K562 (cell line): ENCODE measurements around the gene CPN2. TPM values are rescaled to one million over a fixed set of nuclear protein-coding genes. Genes with fewer than 3 reads are reported as not detected.

Experiments
- DACH1 ChIP-seq: fragments of 450-650 bp; IDR thresholded peaks from 2 replicates; pipeline ENCODE4 v1.6.1; 2018; ENCODE audit not compliant: partially characterized antibody
- HSF4 ChIP-seq: fragments of 250-450 bp; sonication (Bioruptor Pico); IDR thresholded peaks from 2 replicates; pipeline ENCODE4 v2.1.2; 2022; ENCODE audit warnings: mild to moderate bottlenecking, moderate library complexity, borderline replicate concordance
- MYC ChIP-seq, 2 experiments: fragments of 250-450 bp in 1 of 2; sonication (Bioruptor Pico) in 1 of 2; IDR thresholded peaks; 2 replicates each; pipeline versions ENCODE4 v1.5.1 to v1.6.1; 2012 to 2021; ENCODE audit warnings: low read depth in 2 of 2, borderline replicate concordance in 1 of 2, improper control_type of control experiment in 1 of 2, low read length in 1 of 2, mild to moderate bottlenecking in 1 of 2, moderate library complexity in 1 of 2
- PHF8 ChIP-seq: fragments of 200-600 bp; sonication (generic); IDR thresholded peaks from 2 replicates; pipeline ENCODE4 v1.6.1; 2012; ENCODE audit warnings: mixed run types, mild to moderate bottlenecking, inconsistent platforms, low read length, moderate library complexity, borderline replicate concordance
- ZNF175 ChIP-seq: fragments of 200-800 bp; sonication (Bioruptor generic); IDR thresholded peaks from 2 replicates; pipeline ENCODE4 v1.6.1; 2016; ENCODE audit warnings: low read depth, mild to moderate bottlenecking, missing genetic modification characterization, missing compliant biosample characterization
- ZNF217 ChIP-seq: sonication (generic); formaldehyde crosslinking; IDR thresholded peaks from 2 replicates; pipeline ENCODE4 v1.8.0; 2022; ENCODE audit warnings: mild to moderate bottlenecking, missing genetic modification reagents
- ZNF280B ChIP-seq: fragments of 250-450 bp; sonication (Bioruptor Pico); IDR thresholded peaks from 2 replicates; pipeline ENCODE4 v1.5.1; 2021; ENCODE audit warnings: mild to moderate bottlenecking
- ZNF592 ChIP-seq: fragments of 450-650 bp; IDR thresholded peaks from 2 replicates; pipeline ENCODE4 v1.6.1; 2017; ENCODE audit warnings: antibody characterized with exemption, mild to moderate bottlenecking
- polyA plus RNA-seq, 8 experiments: library from polyadenylated mRNA; depleted of rRNA in 4 of 8; stranded (reverse) in 5 of 8; unstranded in 3 of 8; fragments of >200 nt; fragmentation: Nextera tagmentation in 2 of 8; fragmentation: Illumina TruSeq in 1 of 8; extraction: Ambion mirVana in 2 of 8; extraction: Trizol in 1 of 8; gene quantifications; 2 replicates each; pipeline versions ENCODE4 v1.2.1 to v1.2.3, GENCODE V29; 2011 to 2014; ENCODE audit warnings: inconsistent platforms in 1 of 8, missing spikeins in 1 of 8
- total RNA-seq, 7 experiments: library from RNA; depleted of rRNA in 6 of 7; stranded (reverse); fragments of >200 nt in 6 of 7; fragmentation: Illumina TruSeq in 2 of 7; extraction: Trizol in 2 of 7; gene quantifications; 2 replicates each; pipeline versions ENCODE4 v1.2.1 to v1.2.3, GENCODE V29; 2011 to 2021; ENCODE audit warnings: low replicate concordance in 1 of 7
- TF ChIP-seq, protein P1 (sequence below), 3 experiments: fragments of 200-800 bp in 1 of 3; sonication (Bioruptor generic) in 1 of 3; sonication (generic) in 1 of 3; formaldehyde crosslinking in 1 of 3; IDR thresholded peaks; 2 replicates each; pipeline versions ENCODE4 v1.6.1 to v1.8.0; 2016 to 2022; ENCODE audit warnings: mild to moderate bottlenecking in 2 of 3, missing compliant biosample characterization in 2 of 3, missing genetic modification characterization in 2 of 3, missing genetic modification reagents in 1 of 3
- TF ChIP-seq, protein P2 (sequence below): fragments of 450-650 bp; IDR thresholded peaks from one replicate; pipeline ENCODE4 v1.6.1; 2018; ENCODE audit warnings: mild to moderate bottlenecking, moderate library complexity; ENCODE audit not compliant: partially characterized antibody
- TF ChIP-seq, protein P3 (sequence below): IDR thresholded peaks from 2 replicates; pipeline ENCODE4 v1.6.1; 2016; ENCODE audit warnings: missing genetic modification characterization, missing compliant biosample characterization
- TF ChIP-seq, protein P4 (sequence below): sonication (generic); formaldehyde crosslinking; IDR thresholded peaks from 2 replicates; pipeline ENCODE4 v1.8.0; 2023; ENCODE audit warnings: mild to moderate bottlenecking, missing genetic modification reagents

The CPN2 gene
- total and polyA plus RNA-seq, 9 of the 15 experiments (the other 6 are each of a cell fraction or from before 2014, with no cell fraction given): not detected

DNA sequence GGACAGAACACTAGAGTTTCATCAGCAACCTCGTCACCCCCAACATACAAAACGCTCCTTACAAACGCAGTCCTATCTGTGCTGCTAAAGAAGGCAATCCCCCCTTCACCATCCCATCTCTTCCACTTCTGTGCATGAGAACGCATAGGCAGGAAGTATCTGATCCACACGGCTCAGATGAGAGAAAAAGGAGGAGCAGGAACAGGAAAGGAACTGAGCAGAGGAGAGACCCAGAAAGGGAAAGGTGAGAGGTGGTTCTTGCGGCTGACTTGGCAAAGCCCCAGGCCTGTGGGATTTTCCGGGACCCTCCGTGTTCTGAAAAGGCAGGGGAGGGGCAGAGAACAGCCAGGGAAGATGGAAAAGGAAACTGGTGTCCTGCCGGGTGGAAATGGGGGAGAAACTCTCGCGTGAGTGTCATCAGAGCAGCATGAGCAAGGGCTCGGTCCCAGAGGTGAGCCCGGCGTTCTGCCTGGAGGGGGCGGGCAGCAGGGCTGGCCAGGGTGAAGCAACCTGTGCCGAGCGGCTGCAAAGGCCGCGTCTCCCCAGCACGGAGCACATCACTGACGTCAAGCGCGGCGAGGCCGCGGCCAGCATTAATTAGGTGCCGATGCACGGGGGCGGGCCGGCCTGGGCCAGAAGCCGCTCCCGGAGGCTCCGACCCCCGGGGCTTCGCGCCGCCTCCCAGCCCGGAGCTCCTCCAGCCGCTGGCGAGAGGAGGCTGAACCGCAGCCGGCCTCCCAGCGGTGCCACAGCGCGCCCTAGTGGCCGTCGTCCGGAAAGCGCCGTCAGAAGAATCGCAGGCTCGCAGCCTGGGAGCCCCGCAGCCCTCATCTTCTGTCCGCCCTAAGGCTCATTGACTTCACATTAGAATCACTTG, 35.8 kb downstream of the CPN2 start (continued):
- TF ChIP-seq ZNF175 (CRISPR knock-in tag) (0 out of 2 replicates have a peak, but pooled peaks have one; percentile 23), ZNF592 (peak; percentile 70), ZNF280B (no peak), HSF4 (CRISPR knock-in tag) (no peak), DACH1 (peak; percentile 23), PHF8 (peak; percentile 30; the same call in 1 of the 2 replicates), MYC (IDR thresholded peaks at IDR 0.05; ENCODE audit: low read depth, low read length) (peak; percentile 39; the same call in 1 of the 2 replicates), MYC (CRISPR knock-in tag; IDR thresholded peaks at IDR 0.05; ENCODE audit: borderline replicate concordance, low read depth) (no peak), ZNF217 (CRISPR knock-in tag) (no peak)
- TF ChIP-seq, protein P1, sequence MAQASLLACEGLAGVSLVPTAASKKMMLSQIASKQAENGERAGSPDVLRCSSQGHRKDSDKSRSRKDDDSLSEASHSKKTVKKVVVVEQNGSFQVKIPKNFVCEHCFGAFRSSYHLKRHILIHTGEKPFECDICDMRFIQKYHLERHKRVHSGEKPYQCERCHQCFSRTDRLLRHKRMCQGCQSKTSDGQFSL (CRISPR knock-in tag; IDR thresholded peaks at IDR 0.05): 0 out of 2 replicates have a peak, but pooled peaks have one; percentile 28
- TF ChIP-seq, protein P1 (tag; IDR thresholded peaks at IDR 0.05): no peak
- TF ChIP-seq, protein P2, sequence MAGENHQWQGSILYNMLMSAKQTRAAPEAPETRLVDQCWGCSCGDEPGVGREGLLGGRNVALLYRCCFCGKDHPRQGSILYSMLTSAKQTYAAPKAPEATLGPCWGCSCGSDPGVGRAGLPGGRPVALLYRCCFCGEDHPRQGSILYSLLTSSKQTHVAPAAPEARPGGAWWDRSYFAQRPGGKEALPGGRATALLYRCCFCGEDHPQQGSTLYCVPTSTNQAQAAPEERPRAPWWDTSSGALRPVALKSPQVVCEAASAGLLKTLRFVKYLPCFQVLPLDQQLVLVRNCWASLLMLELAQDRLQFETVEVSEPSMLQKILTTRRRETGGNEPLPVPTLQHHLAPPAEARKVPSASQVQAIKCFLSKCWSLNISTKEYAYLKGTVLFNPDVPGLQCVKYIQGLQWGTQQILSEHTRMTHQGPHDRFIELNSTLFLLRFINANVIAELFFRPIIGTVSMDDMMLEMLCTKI: no peak
- TF ChIP-seq, protein P3, sequence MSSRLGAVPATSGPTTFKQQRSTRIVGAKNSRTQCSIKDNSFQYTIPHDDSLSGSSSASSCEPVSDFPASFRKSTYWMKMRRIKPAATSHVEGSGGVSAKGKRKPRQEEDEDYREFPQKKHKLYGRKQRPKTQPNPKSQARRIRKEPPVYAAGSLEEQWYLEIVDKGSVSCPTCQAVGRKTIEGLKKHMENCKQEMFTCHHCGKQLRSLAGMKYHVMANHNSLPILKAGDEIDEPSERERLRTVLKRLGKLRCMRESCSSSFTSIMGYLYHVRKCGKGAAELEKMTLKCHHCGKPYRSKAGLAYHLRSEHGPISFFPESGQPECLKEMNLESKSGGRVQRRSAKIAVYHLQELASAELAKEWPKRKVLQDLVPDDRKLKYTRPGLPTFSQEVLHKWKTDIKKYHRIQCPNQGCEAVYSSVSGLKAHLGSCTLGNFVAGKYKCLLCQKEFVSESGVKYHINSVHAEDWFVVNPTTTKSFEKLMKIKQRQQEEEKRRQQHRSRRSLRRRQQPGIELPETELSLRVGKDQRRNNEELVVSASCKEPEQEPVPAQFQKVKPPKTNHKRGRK (tag): no peak; the same call in 1 of the 2 replicates
- TF ChIP-seq, protein P4, sequence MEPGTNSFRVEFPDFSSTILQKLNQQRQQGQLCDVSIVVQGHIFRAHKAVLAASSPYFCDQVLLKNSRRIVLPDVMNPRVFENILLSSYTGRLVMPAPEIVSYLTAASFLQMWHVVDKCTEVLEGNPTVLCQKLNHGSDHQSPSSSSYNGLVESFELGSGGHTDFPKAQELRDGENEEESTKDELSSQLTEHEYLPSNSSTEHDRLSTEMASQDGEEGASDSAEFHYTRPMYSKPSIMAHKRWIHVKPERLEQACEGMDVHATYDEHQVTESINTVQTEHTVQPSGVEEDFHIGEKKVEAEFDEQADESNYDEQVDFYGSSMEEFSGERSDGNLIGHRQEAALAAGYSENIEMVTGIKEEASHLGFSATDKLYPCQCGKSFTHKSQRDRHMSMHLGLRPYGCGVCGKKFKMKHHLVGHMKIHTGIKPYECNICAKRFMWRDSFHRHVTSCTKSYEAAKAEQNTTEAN (CRISPR knock-in tag): no peak
